Stimulated activated CD8-positive, alpha-beta memory T cell treated with anti-CD3 and anti-CD28 coated beads, Interleukin-15, amount 100 ng/mL, for 24 hours (primary cell): Measurements from ENCODE around the gene FEM1B.
"Not testable (repeated sequence)": the region's sequence is repeated elsewhere in the genome, so short reads cannot be mapped to it uniquely, and the experiment has no call there.

Experiments used
- DNase-seq: peaks from one replicate; pipeline ENCODE4 v3.0.0-alpha.2; 2020; ENCODE audit warnings: low read depth

Gene FEM1B

GRCh38 chr15:68277603-68278344 lies at the start of gene FEM1B:
FEM1B (plus strand) TSS chr15:68277745; CDS start chr15:68278418, 673 bp downstream.
- peak; percentile 70 for DNase-seq

GRCh38 chr15:68228143-68228970 lies 49.2 kb upstream of the FEM1B start:
- no peak for DNase-seq

- DNase-seq = no peak
These were observed 48.6 kb upstream of the FEM1B start for GRCh38 chr15:68228971-68229385.

- peak; percentile 66 for DNase-seq
These were observed 48.0 kb upstream of the FEM1B start, which contains the start of gene CLN6 for GRCh38 chr15:68229386-68230156. CLN6 (minus strand) TSS chr15:68229728; CDS start chr15:68229584, 144 bp downstream.

- DNase-seq = no peak
These were observed 47.1 kb upstream of the FEM1B start for GRCh38 chr15:68230157-68231100.

GRCh38 chr15:68231102-68231818 lies 46.3 kb upstream of the FEM1B start:
- no peak for DNase-seq

GRCh38 chr15:68232449-68232848 lies 45.1 kb upstream of the FEM1B start:
- DNase-seq = no peak

GRCh38 chr15:68232937-68233336 lies 44.6 kb upstream of the FEM1B start:
- DNase-seq = no peak

- no peak for DNase-seq
These were observed 43.5 kb upstream of the FEM1B start for GRCh38 chr15:68234060-68234459.

- not testable (repeated sequence) for DNase-seq
These were observed 43.0 kb upstream of the FEM1B start for GRCh38 chr15:68234520-68234919.

GRCh38 chr15:68235022-68235421 lies 42.5 kb upstream of the FEM1B start:
- DNase-seq = no peak

GRCh38 chr15:68239025-68239424 lies 38.5 kb upstream of the FEM1B start:
- DNase-seq = no peak

GRCh38 chr15:68241088-68241935 lies 36.2 kb upstream of the FEM1B start:
- DNase-seq = no peak

- DNase-seq = no peak
These were observed 33.3 kb upstream of the FEM1B start for GRCh38 chr15:68244235-68244634.

- DNase-seq = no peak
These were observed 28.4 kb upstream of the FEM1B start for GRCh38 chr15:68249058-68249713.

- no peak for DNase-seq
These were observed 24.5 kb upstream of the FEM1B start for GRCh38 chr15:68252925-68253534.

- peak; percentile 7 for DNase-seq
These were observed 20.7 kb upstream of the FEM1B start for GRCh38 chr15:68256675-68257450.

- no peak for DNase-seq
These were observed 18.9 kb upstream of the FEM1B start for GRCh38 chr15:68258692-68259091.
